DOHH2 (cell line): ENCODE results near the gene OR52H1.

Experiments
- H3F3A ChIP-seq: fragments of 200-600 bp; sonication (generic), shearing (Covaris generic); 2 replicates; pipeline ENCODE4 v1.6.0; 2016; ENCODE audit warnings: antibody characterized with exemption, mild to moderate bottlenecking; ENCODE audit not compliant: control insufficient read depth, insufficient read depth
- H3K27ac ChIP-seq: fragments of 200-600 bp; sonication (generic); 2 replicates; pipeline ENCODE4 v1.5.1; 2014; ENCODE audit warnings: low read depth, mild to moderate bottlenecking, low read length, moderate library complexity
- H3K27me3 ChIP-seq: fragments of 200-600 bp; sonication (generic); 2 replicates; pipeline ENCODE4 v1.6.1; 2014; ENCODE audit warnings: mild to moderate bottlenecking, low read length, mixed read lengths; ENCODE audit not compliant: control insufficient read depth
- H3K36me3 ChIP-seq: fragments of 200-600 bp; sonication (generic); 2 replicates; pipeline ENCODE4 v1.6.1; 2014; ENCODE audit warnings: mild to moderate bottlenecking, low read length, moderate library complexity, mixed read lengths; ENCODE audit not compliant: control insufficient read depth
- H3K4me1 ChIP-seq: fragments of 200-600 bp; sonication (generic); 2 replicates; pipeline ENCODE4 v1.6.1; 2014; ENCODE audit warnings: mild to moderate bottlenecking, low read length, mixed read lengths; ENCODE audit not compliant: control insufficient read depth
- H3K4me2 ChIP-seq: fragments of 200-600 bp; sonication (generic); 2 replicates; pipeline ENCODE4 v1.6.0; 2014; ENCODE audit warnings: mild to moderate bottlenecking, low read length, moderate library complexity
- H3K4me3 ChIP-seq: fragments of 200-600 bp; sonication (generic); 2 replicates; pipeline ENCODE4 v1.5.1; 2014; ENCODE audit warnings: mild to moderate bottlenecking, low read length, mixed read lengths
- H3K79me2 ChIP-seq: fragments of 200-600 bp; sonication (generic); 2 replicates; pipeline ENCODE4 v1.6.1; 2014; ENCODE audit warnings: mild to moderate bottlenecking, low read length, mixed read lengths; ENCODE audit not compliant: control insufficient read depth
- H3K9me2 ChIP-seq: fragments of 200-600 bp; sonication (generic); replicated peaks from 2 replicates; pipeline ENCODE4 v1.6.1; 2014; ENCODE audit warnings: mild to moderate bottlenecking, low read length, mixed read lengths; ENCODE audit not compliant: control insufficient read depth
- H3K9me3 ChIP-seq: fragments of 200-600 bp; sonication (generic); 2 replicates; pipeline ENCODE4 v1.6.1; 2014; ENCODE audit warnings: antibody characterized with exemption, low read length, mixed read lengths; ENCODE audit not compliant: control insufficient read depth, insufficient read depth
- H4K20me1 ChIP-seq: fragments of 200-600 bp; sonication (generic); 2 replicates; pipeline ENCODE4 v1.6.0; 2014; ENCODE audit warnings: low read depth, mild to moderate bottlenecking, antibody characterized with exemption, low read length, moderate library complexity; ENCODE audit not compliant: control insufficient read depth, insufficient read depth
- CTCF ChIP-seq: fragments of 200-600 bp; sonication (generic); IDR thresholded peaks from one replicate; pipeline ENCODE4 v1.5.1; 2014; ENCODE audit warnings: antibody characterized with exemption, mild to moderate bottlenecking, low read depth, low read length; ENCODE audit not compliant: poor library complexity, severe bottlenecking
- EZH2phosphoT487 ChIP-seq: fragments of 200-600 bp; sonication (generic); IDR thresholded peaks from 2 replicates; pipeline ENCODE4 v1.6.1; 2017; ENCODE audit warnings: borderline replicate concordance, mild to moderate bottlenecking, antibody characterized with exemption, low read length, moderate library complexity, mixed read lengths

OR52H1 gene

GRCh38 chr11:5504403-5504921 is 43.9 kb downstream of the OR52H1 start:
- H3K9me3 ChIP-seq: no peaks in the 10 kb centered on the region
- no peak overlapping the region for H3K4me2 ChIP-seq
- H3K27ac ChIP-seq: no peak overlapping the region

GRCh38 chr11:5500393-5500801 is 47.9 kb downstream of the OR52H1 start:
- H4K20me1 ChIP-seq: no peaks in the 10 kb centered on the region
- TF ChIP-seq CTCF: no peak
- TF ChIP-seq EZH2phosphoT487: no peak
- H3K4me3 ChIP-seq: no peak overlapping the region
- H3K9me2 ChIP-seq: no peaks in the 10 kb centered on the region
- no peaks in the 10 kb centered on the region for H3K4me1 ChIP-seq
- no peaks in the 10 kb centered on the region for H3K27me3 ChIP-seq
- no peaks in the 10 kb centered on the region for H3F3A ChIP-seq
- no peak overlapping the region for H3K27ac ChIP-seq
- no peak overlapping the region for H3K4me2 ChIP-seq
- H3K79me2 ChIP-seq: no peaks in the 10 kb centered on the region
- H3K9me3 ChIP-seq: no peaks in the 10 kb centered on the region
- no peaks in the 10 kb centered on the region for H3K36me3 ChIP-seq

More at GRCh38 chr11:5504403-5504921, 43.9 kb downstream of the OR52H1 start:
- Histone ChIP-seq H4K20me1 (no peaks in the 10 kb centered on the region), H3K4me1 (no peaks in the 10 kb centered on the region), H3F3A (no peaks in the 10 kb centered on the region), H3K9me2 (no peaks in the 10 kb centered on the region), H3K36me3 (no peaks in the 10 kb centered on the region), H3K27me3 (no peaks in the 10 kb centered on the region), H3K4me3 (no peak overlapping the region), H3K79me2 (no peaks in the 10 kb centered on the region)
- no peak for TF ChIP-seq CTCF
- TF ChIP-seq EZH2phosphoT487: no peak

GRCh38 chr11:5499671-5500070 is 48.7 kb downstream of the OR52H1 start:
- Histone ChIP-seq H3K4me1 (no peaks in the 10 kb centered on the region), H3K27me3 (no peaks in the 10 kb centered on the region), H3K36me3 (no peaks in the 10 kb centered on the region), H3K9me3 (no peaks in the 10 kb centered on the region), H3K9me2 (no peaks in the 10 kb centered on the region), H3K4me3 (no peak overlapping the region), H3K4me2 (no peak overlapping the region), H4K20me1 (no peaks in the 10 kb centered on the region), H3K27ac (no peak overlapping the region), H3F3A (no peaks in the 10 kb centered on the region), H3K79me2 (no peaks in the 10 kb centered on the region)
- TF ChIP-seq EZH2phosphoT487 (no peak), CTCF (no peak)
